ENCODE measurements around the gene MAD1L1. TPM values are rescaled to one million over a fixed set of nuclear protein-coding genes. Genes with fewer than 3 reads are reported as not detected.

The MAD1L1 gene
- total RNA-seq, 4 donors from 2014 or later = 21.0 to 49.7 (median 29.8) TPM

DNA sequence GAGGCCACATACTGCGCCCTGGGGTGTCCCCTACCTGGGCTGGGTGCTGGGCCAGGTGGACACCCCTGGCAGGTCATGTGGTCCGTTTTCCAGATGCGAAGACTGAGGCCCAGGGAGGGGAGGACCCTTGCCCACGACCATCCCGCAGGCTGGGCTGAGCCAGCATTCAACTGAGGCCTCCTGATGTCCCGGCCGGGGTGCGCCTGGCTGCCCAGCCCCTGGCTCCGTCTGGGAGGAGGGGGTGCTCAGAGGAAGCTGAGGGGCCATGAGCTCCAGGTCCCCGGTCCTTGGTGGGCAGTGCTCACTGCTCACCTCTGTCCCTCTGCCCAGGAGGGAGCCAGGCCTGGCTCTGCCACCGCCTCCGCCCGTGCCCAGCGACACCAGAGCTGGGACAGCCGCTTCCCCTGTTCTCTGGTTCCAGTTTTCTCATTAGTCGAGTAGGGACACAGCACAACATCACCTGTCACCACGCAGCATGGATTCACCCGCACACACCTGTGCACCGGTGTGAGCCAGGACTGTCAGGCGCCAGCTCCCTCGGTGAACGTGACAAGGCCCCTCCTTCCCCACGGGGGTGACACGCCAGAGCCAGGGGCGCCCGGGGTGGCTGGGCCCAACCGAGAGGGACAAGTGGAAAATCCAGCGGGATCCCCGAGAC, 423.0 kb downstream of the MAD1L1 start:
- TF ChIP-seq, protein P1, sequence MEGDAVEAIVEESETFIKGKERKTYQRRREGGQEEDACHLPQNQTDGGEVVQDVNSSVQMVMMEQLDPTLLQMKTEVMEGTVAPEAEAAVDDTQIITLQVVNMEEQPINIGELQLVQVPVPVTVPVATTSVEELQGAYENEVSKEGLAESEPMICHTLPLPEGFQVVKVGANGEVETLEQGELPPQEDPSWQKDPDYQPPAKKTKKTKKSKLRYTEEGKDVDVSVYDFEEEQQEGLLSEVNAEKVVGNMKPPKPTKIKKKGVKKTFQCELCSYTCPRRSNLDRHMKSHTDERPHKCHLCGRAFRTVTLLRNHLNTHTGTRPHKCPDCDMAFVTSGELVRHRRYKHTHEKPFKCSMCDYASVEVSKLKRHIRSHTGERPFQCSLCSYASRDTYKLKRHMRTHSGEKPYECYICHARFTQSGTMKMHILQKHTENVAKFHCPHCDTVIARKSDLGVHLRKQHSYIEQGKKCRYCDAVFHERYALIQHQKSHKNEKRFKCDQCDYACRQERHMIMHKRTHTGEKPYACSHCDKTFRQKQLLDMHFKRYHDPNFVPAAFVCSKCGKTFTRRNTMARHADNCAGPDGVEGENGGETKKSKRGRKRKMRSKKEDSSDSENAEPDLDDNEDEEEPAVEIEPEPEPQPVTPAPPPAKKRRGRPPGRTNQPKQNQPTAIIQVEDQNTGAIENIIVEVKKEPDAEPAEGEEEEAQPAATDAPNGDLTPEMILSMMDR (IDR thresholded peaks at IDR 0.05; ENCODE audit: low read depth) = no peak

DNA sequence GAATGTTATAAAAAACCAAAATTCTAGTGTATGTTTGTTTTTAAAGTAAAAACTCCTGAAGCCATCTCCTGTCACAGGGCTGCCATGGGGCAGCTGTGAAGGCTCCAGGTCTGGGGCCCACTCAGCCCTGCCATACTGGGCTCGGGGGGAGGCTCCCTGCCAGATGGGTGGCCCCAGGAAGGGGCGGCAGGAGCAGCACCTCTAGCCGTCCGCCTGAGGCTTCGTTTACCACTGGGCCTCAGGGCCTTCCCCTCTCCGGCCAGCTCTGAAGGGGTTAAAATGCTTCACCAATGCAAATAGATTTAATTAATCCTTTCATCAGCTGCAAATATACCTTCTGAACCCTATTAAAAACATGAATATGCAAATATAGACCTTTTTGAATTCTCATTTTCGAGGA, 423.7 kb downstream of the MAD1L1 start:
- TF ChIP-seq, protein P1 (IDR thresholded peaks at IDR 0.05; ENCODE audit: low read depth) = no peak

DNA sequence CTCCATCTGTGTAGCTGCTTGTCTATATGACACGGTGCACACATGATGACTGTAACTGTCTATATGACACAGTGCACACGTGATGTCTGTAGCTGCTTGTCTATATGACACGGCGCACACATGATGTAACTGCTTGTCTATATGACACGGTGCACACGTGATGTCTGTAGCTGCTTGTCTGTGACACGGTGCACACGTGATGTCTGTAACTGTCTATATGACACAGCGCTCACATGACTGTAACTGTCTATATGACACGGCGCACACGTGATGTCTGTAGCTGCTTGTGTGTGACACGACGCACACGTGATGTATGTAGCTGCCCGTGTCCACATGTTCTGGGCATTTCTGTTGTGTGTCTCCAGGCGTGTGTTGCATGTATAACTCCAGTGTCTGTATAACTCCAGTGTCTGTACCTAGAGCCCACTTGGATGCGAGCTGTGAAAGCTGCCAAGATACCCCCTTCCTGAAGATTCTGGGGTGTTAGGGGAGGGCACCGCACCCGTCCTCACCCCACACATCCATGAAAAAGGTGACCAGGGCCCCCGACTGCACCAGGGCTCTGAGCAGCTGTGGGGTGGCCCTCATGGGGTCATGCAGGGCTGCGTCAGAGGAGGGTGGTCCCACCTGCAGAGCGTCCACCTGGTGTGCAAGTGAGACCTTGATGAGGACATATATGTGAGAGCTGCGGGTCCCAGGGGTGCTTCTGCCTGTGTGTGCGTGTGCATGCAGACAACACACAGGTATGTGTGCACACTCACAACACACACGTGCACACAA, 424.7 kb downstream of the MAD1L1 start:
- TF ChIP-seq, protein P1 (IDR thresholded peaks at IDR 0.05; ENCODE audit: low read depth) = no peak

DNA sequence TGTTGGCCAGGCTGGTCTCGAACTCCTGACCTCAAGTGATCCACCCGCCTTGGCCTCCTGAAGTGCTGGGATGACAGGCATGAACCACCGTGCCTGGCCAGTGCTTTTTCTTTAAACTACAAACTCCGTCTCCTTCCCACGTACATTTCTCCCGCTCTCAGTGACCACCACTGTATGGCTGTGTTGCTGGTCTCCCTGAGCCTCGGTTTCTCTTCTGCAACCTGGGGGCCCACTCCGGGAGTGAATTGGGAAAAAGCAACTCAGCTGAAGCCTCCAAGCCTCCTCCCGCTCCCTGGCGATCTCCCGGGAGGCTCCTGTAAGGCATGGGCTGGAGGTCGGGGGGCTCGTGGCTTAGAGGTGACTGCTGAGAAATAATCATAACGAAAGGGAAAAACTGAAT, 426.4 kb downstream of the MAD1L1 start:
- TF ChIP-seq, protein P1 (IDR thresholded peaks at IDR 0.05; ENCODE audit: low read depth) = no peak

DNA sequence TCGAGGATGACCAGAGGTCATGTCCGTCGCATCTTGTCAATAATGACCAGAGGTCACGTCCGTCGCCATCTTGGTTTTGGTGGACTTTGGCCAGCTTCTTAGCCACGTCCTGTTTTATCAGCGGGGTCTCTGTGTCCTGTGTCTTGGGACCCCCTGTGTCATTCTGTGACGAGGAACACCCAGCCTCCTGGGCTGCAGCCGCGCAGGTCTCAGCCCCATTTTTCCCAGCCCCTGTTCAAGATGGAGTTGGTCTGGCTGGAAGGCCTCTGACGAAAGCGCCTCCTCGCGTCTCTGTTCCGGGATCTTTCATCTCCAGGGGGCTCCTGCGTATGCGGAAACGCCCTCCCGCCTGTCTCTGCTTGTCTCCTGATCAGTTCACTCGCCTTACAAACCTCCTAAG, 428.4 kb downstream of the MAD1L1 start:
- TF ChIP-seq, protein P1 (IDR thresholded peaks at IDR 0.05; ENCODE audit: low read depth) = no peak

DNA sequence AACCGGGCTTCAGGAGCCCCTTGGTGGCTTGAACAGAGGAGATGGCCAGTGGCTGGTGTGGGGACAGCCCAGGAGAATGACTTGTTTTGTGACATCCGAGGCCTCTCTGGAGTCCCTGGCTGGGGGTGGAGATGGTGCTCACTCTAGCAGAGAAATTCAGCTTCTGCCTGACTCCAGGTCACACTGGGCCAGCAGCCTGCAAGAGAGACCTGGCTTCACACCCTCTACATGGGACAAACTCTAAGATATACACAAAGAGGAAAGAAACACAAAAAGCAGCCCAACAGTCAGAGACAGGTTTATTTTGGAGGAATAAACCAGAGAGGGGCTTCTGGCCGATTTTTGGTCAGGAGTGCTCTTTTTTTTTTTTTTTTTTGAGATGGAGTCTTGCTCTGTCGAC, 429.8 kb downstream of the MAD1L1 start:
- TF ChIP-seq, protein P1 (IDR thresholded peaks at IDR 0.05; ENCODE audit: low read depth) = no peak

DNA sequence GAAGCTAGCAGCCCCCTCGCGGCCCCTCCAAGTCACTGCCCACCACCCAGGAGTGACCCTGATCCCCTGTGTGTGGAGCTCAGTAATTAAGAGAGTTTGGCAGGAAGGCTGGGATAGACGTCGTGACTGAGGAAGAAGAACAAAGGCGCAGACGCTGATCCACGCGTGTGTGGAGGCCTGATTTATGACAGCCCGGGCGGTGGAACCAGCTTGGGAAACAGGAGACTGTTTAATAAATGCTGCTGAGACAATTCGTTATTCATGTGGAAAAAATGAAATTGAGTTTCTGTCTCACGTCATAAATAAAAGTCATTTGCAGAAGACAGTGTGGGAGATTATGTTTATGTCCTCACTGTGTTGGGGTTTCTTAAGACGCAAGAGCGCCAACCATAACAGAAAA, 431.8 kb downstream of the MAD1L1 start:
- TF ChIP-seq, protein P1 (IDR thresholded peaks at IDR 0.05; ENCODE audit: low read depth) = no peak
